ENCODE data around the gene OR5B21. TPM values are rescaled to one million over a fixed set of nuclear protein-coding genes. Genes with fewer than 3 reads are reported as not detected.

OR5B21 gene
- total and polyA plus RNA-seq, 12 donors = not detected

DNA sequence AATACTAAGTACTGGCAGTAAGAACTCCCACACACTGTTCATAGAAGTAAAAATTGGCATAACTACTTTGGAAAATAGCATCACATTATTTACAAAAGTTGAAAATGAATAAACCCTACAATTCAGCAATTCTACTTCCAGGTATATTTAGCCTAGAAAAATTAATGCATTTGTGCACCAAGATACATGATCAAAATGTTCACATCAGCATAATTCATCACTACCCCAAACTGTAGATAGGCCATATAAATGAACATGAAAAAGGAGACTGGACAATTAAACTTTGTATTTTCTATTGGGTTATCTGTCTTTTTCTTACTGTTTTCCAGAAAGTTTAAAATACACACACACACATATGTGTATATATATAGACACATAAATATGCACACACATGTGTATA lies 5.9 kb downstream of the OR5B21 start:
- H3K36me3 ChIP-seq (replicated peaks in 1 of 2) = no peaks in the 10 kb centered on the region
- no peaks in the 10 kb centered on the region for H3K4me1 ChIP-seq (replicated peaks in 1 of 2)
- no peak overlapping the region for H3K4me3 ChIP-seq
- no peak for DNase-seq
- intact Hi-C loops (cut with DNase I) = no loop called here
- H3K9me3 ChIP-seq (replicated peaks in 1 of 3) = no peaks in the 10 kb centered on the region
- no peak for TF ChIP-seq POLR2A (IDR thresholded peaks at IDR 0.05)
- TF ChIP-seq, protein P1, sequence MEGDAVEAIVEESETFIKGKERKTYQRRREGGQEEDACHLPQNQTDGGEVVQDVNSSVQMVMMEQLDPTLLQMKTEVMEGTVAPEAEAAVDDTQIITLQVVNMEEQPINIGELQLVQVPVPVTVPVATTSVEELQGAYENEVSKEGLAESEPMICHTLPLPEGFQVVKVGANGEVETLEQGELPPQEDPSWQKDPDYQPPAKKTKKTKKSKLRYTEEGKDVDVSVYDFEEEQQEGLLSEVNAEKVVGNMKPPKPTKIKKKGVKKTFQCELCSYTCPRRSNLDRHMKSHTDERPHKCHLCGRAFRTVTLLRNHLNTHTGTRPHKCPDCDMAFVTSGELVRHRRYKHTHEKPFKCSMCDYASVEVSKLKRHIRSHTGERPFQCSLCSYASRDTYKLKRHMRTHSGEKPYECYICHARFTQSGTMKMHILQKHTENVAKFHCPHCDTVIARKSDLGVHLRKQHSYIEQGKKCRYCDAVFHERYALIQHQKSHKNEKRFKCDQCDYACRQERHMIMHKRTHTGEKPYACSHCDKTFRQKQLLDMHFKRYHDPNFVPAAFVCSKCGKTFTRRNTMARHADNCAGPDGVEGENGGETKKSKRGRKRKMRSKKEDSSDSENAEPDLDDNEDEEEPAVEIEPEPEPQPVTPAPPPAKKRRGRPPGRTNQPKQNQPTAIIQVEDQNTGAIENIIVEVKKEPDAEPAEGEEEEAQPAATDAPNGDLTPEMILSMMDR (IDR thresholded peaks at IDR 0.05) = no peak
- no peak overlapping the region for H3K27ac ChIP-seq
- H3K27me3 ChIP-seq = no peaks in the 10 kb centered on the region

DNA sequence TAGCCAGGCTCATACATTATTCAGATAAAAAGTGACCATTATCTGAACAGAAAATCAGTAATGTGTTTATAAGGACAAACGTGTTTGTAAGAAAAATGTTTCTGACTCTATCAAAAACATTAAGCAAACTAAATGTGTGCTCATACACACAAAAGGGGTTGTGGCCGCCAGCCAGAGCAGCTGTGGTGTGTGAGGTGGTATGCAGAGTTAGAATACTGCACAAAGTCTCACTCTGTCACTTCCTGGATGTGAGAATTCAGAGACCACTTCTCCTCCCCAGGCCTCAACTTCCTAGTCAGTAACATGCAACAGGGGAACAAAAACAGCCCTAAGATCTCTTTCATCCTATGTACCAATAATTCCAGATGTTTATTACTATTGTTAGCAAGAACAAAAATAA lies 9.4 kb downstream of the OR5B21 start:
- Histone ChIP-seq H3K27ac (no peak overlapping the region), H3K4me1 (replicated peaks in 1 of 2) (no peaks in the 10 kb centered on the region), H3K27me3 (no peaks in the 10 kb centered on the region), H3K36me3 (replicated peaks in 1 of 2) (no peaks in the 10 kb centered on the region), H3K4me3 (no peak overlapping the region), H3K9me3 (replicated peaks in 1 of 3) (no peaks in the 10 kb centered on the region)
- intact Hi-C loops (cut with DNase I) = no loop called here
- no peak for TF ChIP-seq POLR2A (IDR thresholded peaks at IDR 0.05)
- TF ChIP-seq, protein P1 (IDR thresholded peaks at IDR 0.05) = no peak
- no peak for DNase-seq
- WGBS, 4 donors = 40 to 49% (median 46%) methylated on average over 2 of the region's 2 CpGs

DNA sequence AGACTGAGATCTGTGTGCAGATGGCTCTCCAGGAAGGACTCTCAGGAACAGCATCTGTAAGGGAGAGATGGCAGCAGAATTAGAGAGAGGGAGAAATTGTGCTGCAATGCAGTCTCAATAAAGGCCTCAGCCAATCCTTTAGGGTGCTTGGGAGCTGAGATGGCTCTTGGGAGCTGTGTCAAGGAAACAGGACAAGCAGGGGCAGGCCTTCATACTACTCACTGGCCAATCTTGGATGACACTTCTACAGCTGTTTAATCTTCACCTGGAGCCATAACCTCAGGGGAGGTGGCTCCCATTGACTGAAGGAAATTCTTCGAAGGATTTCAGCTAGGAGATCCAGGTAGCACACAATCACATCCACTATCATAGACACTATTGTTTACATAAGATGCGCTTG lies 10.0 kb downstream of the OR5B21 start:
- Histone ChIP-seq H3K9me3 (replicated peaks in 1 of 3) (no peaks in the 10 kb centered on the region), H3K27ac (no peak overlapping the region), H3K4me1 (replicated peaks in 1 of 2) (no peaks in the 10 kb centered on the region), H3K36me3 (replicated peaks in 1 of 2) (no peaks in the 10 kb centered on the region), H3K27me3 (no peaks in the 10 kb centered on the region), H3K4me3 (no peak overlapping the region)
- intact Hi-C loops (cut with DNase I) = no loop called here
- 86 to 100% (median 90%) methylated on average over 2 of the region's 2 CpGs for WGBS, 4 donors
- TF ChIP-seq POLR2A (IDR thresholded peaks at IDR 0.05) = no peak
- TF ChIP-seq, protein P1 (IDR thresholded peaks at IDR 0.05) = no peak
- DNase-seq = no peak

DNA sequence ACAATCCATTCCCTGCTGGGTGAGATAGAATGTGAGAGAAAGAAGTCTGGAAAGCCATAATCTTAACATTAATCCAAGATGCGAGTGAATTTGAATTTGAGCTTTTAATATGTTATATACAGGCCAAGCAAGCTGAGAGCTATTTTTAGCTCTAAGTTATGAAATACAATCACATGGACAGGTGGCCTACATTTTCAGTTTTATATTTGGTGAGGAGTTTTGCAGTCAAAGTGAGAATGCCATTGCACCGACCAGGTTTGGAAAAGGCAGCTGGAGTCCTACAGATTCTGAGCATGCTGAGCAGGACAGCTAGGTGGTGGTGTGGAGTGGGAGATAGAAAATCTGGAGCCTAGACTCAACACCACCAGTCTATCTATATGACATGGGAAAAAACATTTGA lies 12.0 kb downstream of the OR5B21 start:
- intact Hi-C loops (cut with DNase I) = no loop called here
- 61 to 75% (median 72%) methylated on average over 2 of the region's 2 CpGs for WGBS, 4 donors
- no peak for DNase-seq
- Histone ChIP-seq H3K9me3 (replicated peaks in 1 of 3) (no peaks in the 10 kb centered on the region), H3K27ac (no peak overlapping the region), H3K36me3 (replicated peaks in 1 of 2) (no peaks in the 10 kb centered on the region), H3K27me3 (no peaks in the 10 kb centered on the region), H3K4me1 (replicated peaks in 1 of 2) (no peaks in the 10 kb centered on the region), H3K4me3 (no peak overlapping the region)
- TF ChIP-seq POLR2A (IDR thresholded peaks at IDR 0.05) = no peak
- TF ChIP-seq, protein P1 (IDR thresholded peaks at IDR 0.05) = no peak

Data from adrenal gland (tissue), 12 donors.